HL-60 (cell line): ENCODE measurements around the gene KCTD14.

ENCODE experiments used
- CTCF ChIP-seq: IDR thresholded peaks from one replicate; pipeline ENCODE4 v1.5.1; 2011; ENCODE audit warnings: low read length, control low read depth, inconsistent platforms; ENCODE audit not compliant: insufficient read depth
- GABPA ChIP-seq: IDR thresholded peaks from 2 replicates; pipeline ENCODE4 v1.6.1; 2012; ENCODE audit warnings: low read depth
- POLR2AphosphoS5 ChIP-seq: IDR thresholded peaks from 2 replicates; pipeline ENCODE4 v1.6.1; 2012; ENCODE audit warnings: low read depth
- REST ChIP-seq: IDR thresholded peaks from 2 replicates; pipeline ENCODE4 v1.6.1; 2012; ENCODE audit warnings: low read depth; ENCODE audit not compliant: insufficient replicate concordance

- TF ChIP-seq CTCF: no peak
- no peak for TF ChIP-seq GABPA
- no peak for TF ChIP-seq POLR2AphosphoS5
- TF ChIP-seq REST: no peak
These were observed 14.0 kb downstream of the KCTD14 start for GRCh38 chr11:78009062-78009461.
